ENCODE data around the gene CNPY3.

CNPY3 gene

DNA sequence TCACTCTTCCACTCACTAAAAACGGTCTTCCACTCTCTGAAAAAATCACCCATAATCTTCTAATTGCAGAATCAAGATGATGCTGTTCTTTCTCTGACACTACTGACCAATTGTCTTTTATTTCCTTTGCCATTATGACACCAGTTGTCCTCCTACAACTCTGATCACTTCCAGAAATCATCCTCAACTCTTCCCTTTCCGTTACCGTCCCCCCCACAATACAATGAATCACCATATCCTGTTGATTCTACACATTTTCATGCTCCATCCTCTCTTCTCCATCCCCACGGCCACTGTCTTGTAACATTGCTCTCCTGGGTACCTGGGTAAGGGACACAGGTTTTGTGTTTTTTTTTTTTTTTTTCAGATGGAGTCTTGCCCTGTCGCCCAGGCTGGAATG lies 52.6 kb downstream of the CNPY3 start:
- no peak for DNase-seq (ENCODE audit: low spot score)

DNA sequence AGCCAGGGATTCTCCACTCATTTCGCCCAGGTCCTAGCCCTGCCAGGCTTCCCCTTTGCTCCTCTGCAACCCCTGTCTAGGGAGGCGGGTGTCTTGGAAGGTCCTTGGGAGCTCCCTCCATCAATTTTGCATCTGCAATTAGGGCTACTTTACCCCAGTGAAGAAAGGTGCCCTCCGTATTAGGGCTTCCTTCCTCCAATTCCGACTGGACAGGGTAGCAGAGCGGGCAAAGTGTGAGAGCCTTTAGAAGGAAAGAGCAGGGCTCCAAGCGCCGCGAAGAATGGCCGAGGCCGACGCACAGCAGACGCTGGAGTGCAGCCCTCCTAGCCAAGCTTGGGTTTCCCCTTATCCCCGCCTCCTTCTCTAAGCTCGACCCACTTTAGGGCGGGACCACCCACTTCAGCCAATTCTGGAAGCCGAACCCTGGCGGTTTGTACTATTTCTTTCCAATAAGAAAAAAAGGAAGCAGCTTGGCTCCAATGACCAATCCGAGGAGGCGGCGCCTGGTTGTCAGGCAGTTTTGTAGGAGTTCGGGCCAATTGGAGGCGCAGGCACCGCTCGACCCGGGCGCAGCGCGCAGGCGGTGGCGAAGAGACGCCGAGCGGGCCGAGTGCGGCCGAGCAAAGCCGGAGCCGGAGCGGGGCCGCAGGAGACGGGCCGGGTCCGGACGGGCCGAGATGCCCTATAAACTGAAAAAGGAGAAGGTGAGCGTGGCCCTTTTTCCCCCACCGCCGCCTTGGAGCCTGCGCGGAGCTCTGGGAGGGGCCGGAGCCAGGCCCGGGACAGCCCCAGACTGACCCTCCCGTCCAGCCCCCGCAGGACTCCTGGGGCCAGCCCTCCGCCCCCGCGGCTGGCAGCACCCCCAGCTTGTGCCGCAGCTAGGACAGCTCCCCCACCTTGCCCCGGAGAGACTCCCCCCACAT lies 55.0 kb downstream of the CNPY3 start, which contains the start of gene PPP2R5D:
Gene PPP2R5D (plus strand): TSS at position 570 of the 923 bp plus-strand sequence. CDS start 108 bp downstream, at position 678.
- DNase-seq (ENCODE audit: low spot score): peak; percentile 89

DNA sequence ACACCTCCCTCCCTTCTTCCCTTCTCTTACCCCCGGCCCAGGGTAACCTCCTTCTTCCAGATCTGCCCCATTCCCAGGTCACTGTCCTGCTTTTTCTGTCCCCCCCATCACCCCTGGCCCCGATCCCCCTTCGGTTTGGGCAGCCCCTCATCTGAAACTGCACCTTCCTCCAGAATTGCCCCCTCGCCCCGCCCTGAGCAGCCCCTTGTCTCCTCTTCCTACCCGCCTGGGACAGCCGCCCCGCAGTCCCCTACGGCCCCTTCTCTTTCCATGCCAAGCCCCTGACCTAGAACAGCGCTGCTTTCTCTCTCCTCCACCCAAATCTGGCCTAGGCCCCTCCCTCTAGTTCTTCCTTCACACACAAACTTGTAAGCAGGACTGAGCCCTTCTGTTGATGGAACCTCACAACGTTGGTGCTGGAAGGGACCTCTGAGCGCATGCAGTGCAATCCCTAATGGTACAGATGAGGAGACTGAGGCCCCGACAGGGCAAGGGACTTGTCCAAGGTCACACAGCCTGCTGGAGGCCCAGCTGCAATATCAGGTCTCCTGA lies 55.7 kb downstream of the CNPY3 start:
- DNase-seq (ENCODE audit: low spot score): no peak

DNA sequence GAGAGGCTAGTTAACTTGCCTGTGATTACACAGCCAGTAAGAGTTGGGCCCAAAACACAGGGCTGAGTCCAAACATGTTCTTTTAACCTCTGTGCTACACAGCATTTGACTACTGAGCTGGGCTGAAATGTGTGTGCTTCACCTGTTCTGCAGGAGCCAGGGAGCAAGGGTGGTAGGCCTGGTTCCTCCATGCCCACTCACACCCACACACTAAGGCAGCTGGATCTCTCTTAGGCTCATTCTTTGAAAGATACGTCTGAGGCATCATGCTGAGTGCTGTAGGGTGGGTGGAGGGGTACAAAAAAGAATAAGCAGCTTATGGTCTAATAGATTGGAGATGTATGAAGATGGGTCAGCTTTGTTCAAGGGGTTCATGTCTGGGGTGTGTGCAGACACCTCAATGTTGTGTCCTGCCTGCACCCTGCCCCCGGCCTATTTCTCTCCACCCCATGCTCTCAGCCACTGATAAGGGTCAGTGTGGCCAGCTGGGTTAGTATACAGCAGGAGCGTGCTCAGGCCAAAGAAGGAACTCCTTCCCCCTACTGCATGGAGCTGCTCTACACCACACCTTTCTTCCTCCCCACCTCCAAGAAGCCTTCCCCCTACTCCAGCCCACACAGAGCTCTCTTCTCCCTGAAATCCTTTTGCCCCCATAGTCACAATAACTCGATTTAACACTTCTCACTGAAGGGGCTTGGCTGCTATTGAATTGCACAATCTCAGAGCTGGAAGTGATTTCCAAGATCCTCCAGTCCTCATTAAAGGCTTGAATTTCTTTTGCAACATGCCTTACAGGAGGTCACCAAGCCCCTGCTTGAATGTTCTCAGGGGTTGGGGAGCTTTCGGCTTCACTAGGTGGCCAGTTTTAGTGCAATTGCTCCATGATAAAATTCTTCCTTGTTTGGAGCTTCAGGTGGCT lies 58.5 kb downstream of the CNPY3 start:
- no peak for DNase-seq (ENCODE audit: low spot score)

DNA sequence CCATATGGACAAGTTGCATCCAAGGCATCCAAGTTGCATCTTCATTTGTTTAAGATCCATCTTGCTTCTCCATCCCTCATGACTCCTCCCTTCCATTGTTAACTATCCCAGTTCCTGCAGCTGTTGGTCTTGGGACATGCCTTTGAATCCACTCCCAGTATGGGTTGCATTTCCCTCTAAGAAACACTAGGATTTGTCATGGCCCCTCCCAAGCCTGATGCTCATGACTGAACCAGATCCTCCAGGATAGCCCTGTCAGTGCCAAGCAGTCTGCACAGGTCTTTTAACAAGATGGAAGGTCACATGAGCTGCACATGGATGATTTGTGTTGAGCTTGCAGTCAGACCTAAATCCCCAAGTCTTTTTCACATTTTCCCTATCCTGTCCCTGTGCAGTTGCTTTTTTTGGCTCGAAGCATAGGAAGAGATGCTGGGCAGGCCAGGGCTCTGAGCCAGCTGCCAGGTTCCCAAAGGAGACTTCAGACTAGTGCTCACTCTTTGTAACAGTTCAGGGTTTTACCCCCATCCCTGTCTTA lies 59.3 kb downstream of the CNPY3 start:
- no peak for DNase-seq (ENCODE audit: low spot score)

All from HuH-7.5 (cell line).